ENCODE data around the gene GUCY1B1. TPM values are rescaled to one million over a fixed set of nuclear protein-coding genes. Genes with fewer than 3 reads are reported as not detected.

GUCY1B1 gene
- total and polyA plus RNA-seq, 2 experiments from 2014 or later = 8.6 to 16.7 TPM

DNA sequence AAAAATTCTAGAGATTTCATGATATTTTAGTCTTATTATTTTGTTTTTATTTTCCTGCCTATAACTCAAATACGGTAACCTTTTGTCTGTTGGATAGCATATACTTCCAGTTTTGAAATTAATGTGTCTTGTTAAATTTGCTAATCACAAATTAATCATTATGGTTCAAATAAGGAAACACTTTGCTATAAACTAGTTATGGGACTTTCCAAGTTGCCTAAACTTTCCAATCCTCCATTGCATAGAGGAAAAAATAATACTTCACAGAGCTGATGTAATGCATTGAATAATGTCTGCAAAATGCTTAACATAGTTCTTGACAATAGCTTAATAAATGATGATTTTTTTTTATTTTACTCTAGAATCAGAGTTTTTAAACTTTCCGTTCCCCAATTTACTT is 4.7 kb downstream of the GUCY1B1 start:
- H3K27me3 ChIP-seq = peaks cover 4% of the 10 kb centered on the region
- H3K4me1 ChIP-seq (ENCODE audit: insufficient read depth) = no peaks in the 10 kb centered on the region
- TF ChIP-seq EZH2 (IDR thresholded peaks at IDR 0.05; ENCODE audit: borderline replicate concordance) (no peak), EZH2phosphoT487 (IDR thresholded peaks at IDR 0.05; ENCODE audit: low read depth, severe bottlenecking, unreplicated experiment) (no peak)
- TF ChIP-seq, protein P1, sequence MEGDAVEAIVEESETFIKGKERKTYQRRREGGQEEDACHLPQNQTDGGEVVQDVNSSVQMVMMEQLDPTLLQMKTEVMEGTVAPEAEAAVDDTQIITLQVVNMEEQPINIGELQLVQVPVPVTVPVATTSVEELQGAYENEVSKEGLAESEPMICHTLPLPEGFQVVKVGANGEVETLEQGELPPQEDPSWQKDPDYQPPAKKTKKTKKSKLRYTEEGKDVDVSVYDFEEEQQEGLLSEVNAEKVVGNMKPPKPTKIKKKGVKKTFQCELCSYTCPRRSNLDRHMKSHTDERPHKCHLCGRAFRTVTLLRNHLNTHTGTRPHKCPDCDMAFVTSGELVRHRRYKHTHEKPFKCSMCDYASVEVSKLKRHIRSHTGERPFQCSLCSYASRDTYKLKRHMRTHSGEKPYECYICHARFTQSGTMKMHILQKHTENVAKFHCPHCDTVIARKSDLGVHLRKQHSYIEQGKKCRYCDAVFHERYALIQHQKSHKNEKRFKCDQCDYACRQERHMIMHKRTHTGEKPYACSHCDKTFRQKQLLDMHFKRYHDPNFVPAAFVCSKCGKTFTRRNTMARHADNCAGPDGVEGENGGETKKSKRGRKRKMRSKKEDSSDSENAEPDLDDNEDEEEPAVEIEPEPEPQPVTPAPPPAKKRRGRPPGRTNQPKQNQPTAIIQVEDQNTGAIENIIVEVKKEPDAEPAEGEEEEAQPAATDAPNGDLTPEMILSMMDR (IDR thresholded peaks at IDR 0.05; ENCODE audit: poor library complexity) = no peak
- 95% methylated on average over 2 of the region's 2 CpGs for WGBS (ENCODE audit: low lambda C conversion rate, missing lambda C conversion rate)
- H3K9me3 ChIP-seq (ENCODE audit: low read depth) = no peaks in the 10 kb centered on the region
- peak overlapping the region; percentile 33 for H3K27ac ChIP-seq
- no peaks in the 10 kb centered on the region for H3K79me2 ChIP-seq
- no peak overlapping the region for H2AFZ ChIP-seq
- H3K4me3 ChIP-seq = no peak overlapping the region
- no peaks in the 10 kb centered on the region for H4K20me1 ChIP-seq (ENCODE audit: insufficient read depth, poor library complexity, severe bottlenecking)
- H3K4me2 ChIP-seq = no peak overlapping the region
- no peak for DNase-seq (ENCODE audit: low spot score)
- no peaks in the 10 kb centered on the region for H3K36me3 ChIP-seq (replicated peaks; ENCODE audit: insufficient read depth, low read depth)
- no peaks in the 10 kb centered on the region for H3K9me2 ChIP-seq (replicated peaks; ENCODE audit: insufficient read depth)

DNA sequence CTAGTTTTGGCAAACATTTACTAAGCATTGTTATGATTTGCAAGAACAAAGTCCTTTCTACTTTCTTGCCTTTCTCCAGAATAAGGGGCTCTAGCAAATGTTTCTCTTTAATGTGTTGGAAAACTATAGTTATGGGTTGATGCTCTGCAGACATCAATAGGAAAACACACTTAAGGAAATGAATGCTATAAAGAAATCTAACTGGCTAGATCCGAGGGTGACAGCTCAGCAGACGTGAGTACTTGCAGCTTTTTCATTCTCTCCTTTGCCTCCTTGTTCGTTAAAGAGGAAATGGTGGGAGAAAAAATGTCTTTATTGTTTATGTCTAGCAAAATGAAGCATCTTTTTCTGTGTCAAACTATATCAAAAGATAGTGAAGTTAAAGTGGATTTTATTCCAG is 6.3 kb downstream of the GUCY1B1 start:
- Histone ChIP-seq H3K9me2 (replicated peaks; ENCODE audit: insufficient read depth) (no peaks in the 10 kb centered on the region), H3K79me2 (no peaks in the 10 kb centered on the region), H3K27me3 (peaks cover 4% of the 10 kb centered on the region), H4K20me1 (ENCODE audit: insufficient read depth, poor library complexity, severe bottlenecking) (no peaks in the 10 kb centered on the region), H3K9me3 (ENCODE audit: low read depth) (no peaks in the 10 kb centered on the region), H3K4me1 (ENCODE audit: insufficient read depth) (no peaks in the 10 kb centered on the region), H3K4me3 (no peak overlapping the region), H3K4me2 (no peak overlapping the region), H3K36me3 (replicated peaks; ENCODE audit: insufficient read depth, low read depth) (no peaks in the 10 kb centered on the region), H3K27ac (no peak overlapping the region), H2AFZ (no peak overlapping the region)
- WGBS (ENCODE audit: low lambda C conversion rate, missing lambda C conversion rate) = 81% methylated on average over 3 of the region's 3 CpGs
- no peak for DNase-seq (ENCODE audit: low spot score)
- no peak for TF ChIP-seq EZH2phosphoT487 (IDR thresholded peaks at IDR 0.05; ENCODE audit: low read depth, severe bottlenecking, unreplicated experiment)
- no peak for TF ChIP-seq EZH2 (IDR thresholded peaks at IDR 0.05; ENCODE audit: borderline replicate concordance)
- TF ChIP-seq, protein P1 (IDR thresholded peaks at IDR 0.05; ENCODE audit: poor library complexity) = no peak

DNA sequence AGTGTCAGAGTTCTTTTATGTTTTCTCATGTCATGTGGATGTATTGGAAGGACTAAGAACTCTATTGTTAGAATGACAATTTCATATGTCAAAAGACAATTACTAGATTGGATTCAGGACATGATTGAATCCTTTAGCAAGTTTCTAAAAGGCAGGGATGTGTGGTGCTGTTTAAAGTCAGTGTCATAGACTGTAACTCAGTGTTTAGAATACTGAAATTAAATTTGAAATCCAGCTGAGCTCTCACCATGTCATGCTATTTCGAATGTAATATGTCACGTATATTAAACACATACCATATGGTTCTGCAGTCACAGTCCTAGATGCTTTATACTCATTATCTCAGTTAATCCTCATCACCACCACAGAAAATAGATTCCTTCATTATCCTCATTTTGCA is 7.8 kb downstream of the GUCY1B1 start:
- Histone ChIP-seq H2AFZ (no peak overlapping the region), H3K79me2 (no peaks in the 10 kb centered on the region), H3K36me3 (replicated peaks; ENCODE audit: insufficient read depth, low read depth) (no peaks in the 10 kb centered on the region), H3K4me2 (no peak overlapping the region), H3K27ac (no peak overlapping the region), H3K4me3 (no peak overlapping the region), H3K4me1 (ENCODE audit: insufficient read depth) (no peaks in the 10 kb centered on the region), H4K20me1 (ENCODE audit: insufficient read depth, poor library complexity, severe bottlenecking) (no peaks in the 10 kb centered on the region), H3K9me3 (ENCODE audit: low read depth) (no peaks in the 10 kb centered on the region), H3K9me2 (replicated peaks; ENCODE audit: insufficient read depth) (no peaks in the 10 kb centered on the region), H3K27me3 (no peaks in the 10 kb centered on the region)
- WGBS (ENCODE audit: low lambda C conversion rate, missing lambda C conversion rate) = 90% methylated on average over 2 of the region's 2 CpGs
- no peak for DNase-seq (ENCODE audit: low spot score)
- TF ChIP-seq, protein P1 (IDR thresholded peaks at IDR 0.05; ENCODE audit: poor library complexity) = no peak
- no peak for TF ChIP-seq EZH2 (IDR thresholded peaks at IDR 0.05; ENCODE audit: borderline replicate concordance)
- no peak for TF ChIP-seq EZH2phosphoT487 (IDR thresholded peaks at IDR 0.05; ENCODE audit: low read depth, severe bottlenecking, unreplicated experiment)

DNA sequence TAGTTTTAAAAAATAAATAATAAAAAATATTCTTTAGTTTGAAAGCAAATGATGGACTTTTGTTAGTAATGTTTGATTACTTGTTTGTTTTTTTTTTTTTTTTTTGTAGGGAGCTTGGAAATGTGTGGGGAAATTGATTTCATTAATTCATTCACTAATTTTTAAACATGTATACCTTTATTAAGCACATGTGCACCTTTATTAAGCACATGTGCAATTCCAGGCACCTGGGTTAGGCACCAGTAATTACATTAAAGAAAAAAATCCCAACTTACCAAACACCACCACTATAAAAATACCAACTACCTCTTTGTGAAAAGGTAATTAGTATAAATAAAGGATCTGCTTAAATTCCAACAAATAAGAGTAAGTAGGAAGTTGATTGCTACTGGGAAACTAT is 9.5 kb downstream of the GUCY1B1 start:
- Histone ChIP-seq H3K27ac (no peak overlapping the region), H3K4me3 (no peak overlapping the region)
- TF ChIP-seq EZH2 (IDR thresholded peaks at IDR 0.05; ENCODE audit: borderline replicate concordance) = no peak
- TF ChIP-seq, protein P1 (IDR thresholded peaks at IDR 0.05; ENCODE audit: poor library complexity) = no peak
- TF ChIP-seq EZH2phosphoT487 (IDR thresholded peaks at IDR 0.05; ENCODE audit: low read depth, severe bottlenecking, unreplicated experiment) = no peak

More for the DNA sequence above, 9.5 kb downstream of the GUCY1B1 start:
- Histone ChIP-seq H2AFZ (no peak overlapping the region), H3K36me3 (replicated peaks; ENCODE audit: insufficient read depth, low read depth) (no peaks in the 10 kb centered on the region), H3K9me3 (ENCODE audit: low read depth) (no peaks in the 10 kb centered on the region), H3K9me2 (replicated peaks; ENCODE audit: insufficient read depth) (no peaks in the 10 kb centered on the region), H3K27me3 (no peaks in the 10 kb centered on the region), H3K79me2 (no peaks in the 10 kb centered on the region), H4K20me1 (ENCODE audit: insufficient read depth, poor library complexity, severe bottlenecking) (no peaks in the 10 kb centered on the region), H3K4me2 (no peak overlapping the region), H3K4me1 (ENCODE audit: insufficient read depth) (no peaks in the 10 kb centered on the region)
- no peak for DNase-seq (ENCODE audit: low spot score)

Data from hepatocyte (in vitro differentiated cells).